Endothelial cell of umbilical vein (primary cell): ENCODE results near the gene GSTO2. TPM values are rescaled to one million over a fixed set of nuclear protein-coding genes. Genes with fewer than 3 reads are reported as not detected.

Experiments used
- BruUV-seq: library from RNA; stranded (reverse); fragments of 400-500 nt; replicated peaks from 2 replicates; lab custom pipeline; 2021; lab: Mats Ljungman, UMichigan
- CTCF ChIA-PET: fragments of 300-600, 350-600 bp; sonication (Branson Sonifier 250); formaldehyde crosslinking; loops from one replicate; lab custom pipeline; 2021; ENCODE audit warnings: antibody characterized with exemption, inconsistent platforms; lab: Charles Lee
- POLR2A ChIA-PET: fragments of 300-600, 350-600 bp; sonication (Branson Sonifier 250); formaldehyde crosslinking; loops from one replicate; lab custom pipeline; 2021; ENCODE audit warnings: antibody characterized with exemption, inconsistent platforms; lab: Charles Lee
- DNase-seq: peaks from one replicate; pipeline ENCODE4 v3.0.0-alpha.2; 2011; ENCODE audit warnings: low read depth, low spot score
- FAIRE-seq: peaks from 2 replicates; lab custom pipeline; 2011; peaks lifted over from hg19 to GRCh38; lab: Jason Lieb, UNC
- H2AFZ ChIP-seq: 2 replicates; pipeline ENCODE4 v1.6.0; 2012; ENCODE audit warnings: low read depth, low read length, control low read depth, inconsistent platforms
- H3K27ac ChIP-seq: 2 replicates; pipeline ENCODE4 v1.5.1; 2011; ENCODE audit warnings: low read depth, mild to moderate bottlenecking, control low read depth, low read length, moderate library complexity; ENCODE audit not compliant: insufficient read depth
- H3K27me3 ChIP-seq, 2 experiments: 2 replicates each; pipeline versions ENCODE4 v1.6.0 to v1.6.1; 2011; ENCODE audit warnings: low read length in 2 of 2, mixed read lengths in 1 of 2; ENCODE audit not compliant: control insufficient read depth in 2 of 2, insufficient read depth in 2 of 2
- H3K36me3 ChIP-seq, 2 experiments: 2 replicates in 1 of 2; 3 replicates in 1 of 2; pipeline ENCODE4 v1.5.1; 2011; ENCODE audit warnings: low read length in 2 of 2, mild to moderate bottlenecking in 1 of 2, moderate library complexity in 1 of 2; ENCODE audit not compliant: control insufficient read depth in 2 of 2, insufficient read depth in 2 of 2; ENCODE audit errors: extremely low read depth in 1 of 2
- H3K4me1 ChIP-seq: 3 replicates; pipeline ENCODE4 v1.5.1; 2011; ENCODE audit warnings: mild to moderate bottlenecking, low read length; ENCODE audit not compliant: control insufficient read depth, insufficient read depth; ENCODE audit errors: extremely low read depth
- H3K4me2 ChIP-seq: 2 replicates; pipeline ENCODE4 v1.6.1; 2011; ENCODE audit warnings: low read length, control low read depth, mixed read lengths; ENCODE audit not compliant: insufficient read depth
- H3K4me3 ChIP-seq, 3 experiments: fragments of 200-600 bp in 1 of 3; sonication (generic), shearing (Covaris generic) in 1 of 3; replicated peaks in 1 of 3; 2 replicates each; pipeline ENCODE4 v1.5.1; 2011 to 2016; ENCODE audit warnings: control low read depth in 3 of 3, low read length in 3 of 3, mild to moderate bottlenecking in 2 of 3, inconsistent platforms in 1 of 3, low read depth in 1 of 3, moderate library complexity in 1 of 3; ENCODE audit not compliant: insufficient read depth in 1 of 3
- H3K79me2 ChIP-seq: 2 replicates; pipeline ENCODE4 v1.6.0; 2012; ENCODE audit warnings: low read length, inconsistent platforms; ENCODE audit not compliant: control insufficient read depth, insufficient read depth
- H3K9ac ChIP-seq: replicated peaks from 2 replicates; pipeline ENCODE3; 2011; ENCODE audit warnings: low read length, control low read depth; ENCODE audit not compliant: insufficient read depth; ENCODE audit errors: extremely low read depth
- H3K9me1 ChIP-seq: replicated peaks from 3 replicates; pipeline ENCODE4 v1.6.0; 2011; ENCODE audit warnings: mild to moderate bottlenecking, low read length; ENCODE audit not compliant: control insufficient read depth, insufficient read depth; ENCODE audit errors: extremely low read depth
- H3K9me3 ChIP-seq: replicated peaks from 2 replicates; pipeline ENCODE4 v1.5.1; 2012; ENCODE audit warnings: low read length, inconsistent platforms; ENCODE audit not compliant: control insufficient read depth, insufficient read depth
- H4K20me1 ChIP-seq: replicated peaks from 2 replicates; pipeline ENCODE3; 2011; ENCODE audit warnings: mild to moderate bottlenecking, low read length; ENCODE audit not compliant: control insufficient read depth, insufficient read depth; ENCODE audit errors: extremely low read depth
- CTCF ChIP-seq, 2 donors: IDR thresholded peaks; 1 replicate in 1 of 2; 2 replicates in 1 of 2; pipeline ENCODE4 v1.5.1; 2011; ENCODE audit warnings: low read length in 2 of 2, mild to moderate bottlenecking in 2 of 2, moderate library complexity in 2 of 2, control low read depth in 1 of 2, inconsistent platforms in 1 of 2, low read depth in 1 of 2; ENCODE audit not compliant: insufficient read depth in 1 of 2; ENCODE audit errors: extremely low read depth in 1 of 2
- EZH2 ChIP-seq: IDR thresholded peaks from 2 replicates; pipeline ENCODE4 v1.6.1; 2012; ENCODE audit warnings: borderline replicate concordance, low read depth, mild to moderate bottlenecking, moderate library complexity, low read length, inconsistent platforms; ENCODE audit not compliant: severe bottlenecking
- FOS ChIP-seq: IDR thresholded peaks from 2 replicates; pipeline ENCODE4 v1.6.1; 2011; ENCODE audit warnings: mild to moderate bottlenecking, low read length, moderate library complexity, borderline replicate concordance; ENCODE audit not compliant: insufficient read depth
- GATA2 ChIP-seq: IDR thresholded peaks from 2 replicates; pipeline ENCODE4 v1.7.0; 2011; ENCODE audit warnings: low read depth, mild to moderate bottlenecking, moderate library complexity, mixed read lengths, low read length; ENCODE audit not compliant: insufficient read length, insufficient read depth
- JUN ChIP-seq: IDR thresholded peaks from 2 replicates; pipeline ENCODE4 v1.6.1; 2011; ENCODE audit warnings: borderline replicate concordance, low read depth; ENCODE audit not compliant: insufficient read length, insufficient read depth
- MAX ChIP-seq: IDR thresholded peaks from 2 replicates; pipeline ENCODE4 v1.6.1; 2011; ENCODE audit not compliant: insufficient read depth, insufficient read length
- MYC ChIP-seq: IDR thresholded peaks from one replicate; pipeline ENCODE4 v1.6.1; 2011; ENCODE audit warnings: mild to moderate bottlenecking, low read depth, low read length
- POLR2A ChIP-seq: IDR thresholded peaks from 2 replicates; pipeline ENCODE4 v1.6.1; 2012; ENCODE audit warnings: low read depth, mild to moderate bottlenecking, control low read depth, low read length
- POLR2AphosphoS5 ChIP-seq: IDR thresholded peaks from 2 replicates; pipeline ENCODE4 v1.6.1; 2012; ENCODE audit warnings: low read depth, mild to moderate bottlenecking, control low read depth, low read length, moderate library complexity; ENCODE audit not compliant: insufficient read depth
- dilution Hi-C: fragments of 300-500 bp; cut with MboI; formaldehyde crosslinking; loops from one replicate; pipeline ENCODE4 v1.15.0; 2019; ENCODE audit warnings: low sequenced_read_pairs; ENCODE audit not compliant: extremely low pct_ligation_motif_present
- intact Hi-C: fragments of 100-400 bp; cut with micrococcal nuclease; formaldehyde crosslinking; loops from one replicate; pipeline ENCODE4 v1.10.0; 2022
- polyA plus RNA-seq, 4 experiments: library from polyadenylated mRNA; depleted of rRNA in 3 of 4; stranded (reverse) in 3 of 4; unstranded in 1 of 4; fragments of >200 nt; gene quantifications; 2 replicates each; pipeline versions ENCODE4 v1.2.1 to v1.2.3, GENCODE V29; 2011 to 2012; ENCODE audit warnings: missing spikeins in 1 of 4
- total RNA-seq: library from RNA; stranded (reverse); gene quantifications from 2 replicates; pipeline ENCODE4 v1.2.3, GENCODE V29; 2021

Gene GSTO2
- total and polyA plus RNA-seq, 2 donors (not counting 3 experiments of a cell fraction or from before 2014, with no cell fraction given), result 0.84 to 1.4 TPM

GRCh38 chr10:104333032-104333727 is 64.2 kb downstream of the GSTO2 start:
- dilution Hi-C loops, result no loop called here

GRCh38 chr10:104333728-104334373 is 64.9 kb downstream of the GSTO2 start:
- Histone ChIP-seq H3K27me3 (no peaks in the 10 kb centered on the region), H4K20me1 (no peaks in the 10 kb centered on the region), H3K9me3 (no peaks in the 10 kb centered on the region), H3K27ac (no peak overlapping the region), H3K4me2 (no peak overlapping the region), H3K9ac (no peak overlapping the region), H3K36me3 (peaks cover 2 to 7% of the 10 kb centered on the region in 2 experiments), H2AFZ (no peak overlapping the region), H3K4me3 (no peak overlapping the region), H3K9me1 (no peaks in the 10 kb centered on the region), H3K4me1 (peaks cover 65% of the 10 kb centered on the region), H3K79me2 (peaks cover 83% of the 10 kb centered on the region)
- ChIA-PET POLR2A (no interaction called here), CTCF (interaction anchor here (2.0 to 3.7 kb wide), 2 partner anchors 12 to 28 kb away, joined by 4 to 21 read pairs; no protein-coding TSS in a partner anchor)
- intact Hi-C loops, result loop anchor here (10.0 kb wide), 2 partner anchors 289 to 429 kb away; no protein-coding TSS in a partner anchor
- BruUV-seq, result no TSS peak
- FAIRE-seq (no peak), DNase-seq (no peak)
- dilution Hi-C loops, result no loop called here
- TF ChIP-seq EZH2 (no peak), GATA2 (no peak), FOS (no peak), CTCF (IDR thresholded peaks at IDR 0.05; ENCODE audit: extremely low read depth in 1 of 2, insufficient read depth in 1 of 2, low read depth in 1 of 2, low read length in 2 of 2) (no peak), MAX (no peak), MYC (no peak), JUN (no peak), POLR2AphosphoS5 (no peak), POLR2A (no peak)

More at GRCh38 chr10:104333032-104333727, 64.2 kb downstream of the GSTO2 start:
- ChIA-PET POLR2A (no interaction called here), CTCF (interaction anchor here (2.0 to 3.7 kb wide), 2 partner anchors 12 to 27 kb away, joined by 4 to 21 read pairs; no protein-coding TSS in a partner anchor)
- Histone ChIP-seq H3K9me1 (no peaks in the 10 kb centered on the region), H2AFZ (no peak overlapping the region), H3K4me1 (peaks cover 71% of the 10 kb centered on the region), H3K27ac (peak overlapping the region; percentile 96), H3K9ac (no peak overlapping the region), H3K9me3 (no peaks in the 10 kb centered on the region), H3K4me3 (no peak overlapping the region), H3K4me2 (peak overlapping the region; percentile 69), H3K27me3 (no peaks in the 10 kb centered on the region), H4K20me1 (no peaks in the 10 kb centered on the region), H3K79me2 (peaks cover 88% of the 10 kb centered on the region), H3K36me3 (peaks cover 2 to 7% of the 10 kb centered on the region in 2 experiments)
- BruUV-seq, result no TSS peak
- intact Hi-C loops, result loop anchor here (10.0 kb wide), 2 partner anchors 288 to 428 kb away; no protein-coding TSS in a partner anchor
- DNase-seq (no peak), FAIRE-seq (no peak)
- TF ChIP-seq EZH2 (no peak), POLR2A (no peak)
